Right lobe of liver (tissue), 6 donors: Measurements from ENCODE around the gene CDC42BPG. TPM values are rescaled to one million over a fixed set of nuclear protein-coding genes. Genes with fewer than 3 reads are reported as not detected.
A peak's percentile ranks its signal among the peaks of the same experiment; 100 is the strongest.

Source experiments
- ATAC-seq, 4 donors: fragments of 200-7000 bp; cut with Tn5 transposase; one replicate each; pipeline ENCODE4 v1.9.1; 2020; ENCODE audit warnings: mild to moderate bottlenecking in 4 of 4, moderate library complexity in 4 of 4
- DNase-seq, 3 donors: peaks; one replicate each; pipeline ENCODE4 v3.0.0-alpha.2; 2020
- H3K27ac ChIP-seq, 3 donors: fragments of 200-600 bp; one replicate each; pipeline ENCODE4 v1.8.0; 2022
- H3K27me3 ChIP-seq, 2 donors: fragments of 200-600 bp; one replicate each; pipeline ENCODE4 v1.8.0; 2022
- H3K36me3 ChIP-seq, 4 donors: fragments of 200-600 bp; sonication (generic) in 1 of 4; one replicate each; pipeline versions ENCODE4 v1.5.1 to v1.8.0; 2017 to 2022; ENCODE audit warnings: control low read depth in 1 of 4
- H3K4me1 ChIP-seq, 4 donors: fragments of 200-600 bp; sonication (generic) in 1 of 4; one replicate each; pipeline versions ENCODE4 v1.5.1 to v1.8.0; 2017 to 2022; ENCODE audit warnings: control low read depth in 1 of 4
- H3K4me3 ChIP-seq, 3 donors: fragments of 200-600 bp; one replicate each; pipeline ENCODE4 v1.8.0; 2022
- H3K9me3 ChIP-seq, 4 donors: fragments of 200-600 bp; sonication (generic) in 1 of 4; one replicate each; pipeline versions ENCODE4 v1.5.1 to v1.8.0; 2017 to 2022; ENCODE audit warnings: control low read depth in 1 of 4
- POLR2A ChIP-seq: fragments of 450-650 bp; IDR thresholded peaks from one replicate; pipeline ENCODE4 v1.6.1; 2017; ENCODE audit warnings: antibody characterized with exemption, mild to moderate bottlenecking
- WGBS: methylation state at CpG from one replicate; pipeline ENCODE4 v1.1.6; 2018; ENCODE audit warnings: low coverage, low lambda C conversion rate; ENCODE audit not compliant: insufficient coverage; ENCODE audit errors: missing lambda C conversion rate; 5-methylcytosine and 5-hydroxymethylcytosine counted together
- intact Hi-C, 2 donors: fragments of 100-400 bp; cut with DNase I; formaldehyde crosslinking; loops; one replicate each; pipeline versions ENCODE4 v1.11.2 to v1.14.1; 2022
- total RNA-seq, 6 experiments: library from RNA; depleted of rRNA in 2 of 6; stranded (reverse); fragments of >200 nt in 2 of 6; fragmentation: NEBNext Ultra II Directional in 3 of 6; extraction: Animal tissue kit (Norgen Biotek cat#: 25700) in 3 of 6; gene quantifications; one replicate each; pipeline versions ENCODE4 v1.1.0 to v1.2.4, GENCODE V29; 2016 to 2023
- TF ChIP-seq, protein P1 (sequence below), 4 donors: fragments of 200-600 bp in 3 of 4; fragments of 450-650 bp in 1 of 4; IDR thresholded peaks; one replicate each; pipeline versions ENCODE4 v1.5.1 to v1.8.0; 2016 to 2022; ENCODE audit warnings: antibody characterized with exemption in 4 of 4, mild to moderate bottlenecking in 2 of 4
- donor health status: DM: no; HTN: yes; CAD: no.
- donor health status: DM: no; HTN: no; CAD: no.
- donor health status: DM: no; HTN: no; CAD: no.
- donor health status: DM: no; HTN: yes; CAD: no.
- donor health status: DM: no; HTN: yes; CAD: no.

CDC42BPG gene
- total RNA-seq, 6 experiments from 2014 or later, result 0.63 to 1.1 (median 0.99) TPM

DNA sequence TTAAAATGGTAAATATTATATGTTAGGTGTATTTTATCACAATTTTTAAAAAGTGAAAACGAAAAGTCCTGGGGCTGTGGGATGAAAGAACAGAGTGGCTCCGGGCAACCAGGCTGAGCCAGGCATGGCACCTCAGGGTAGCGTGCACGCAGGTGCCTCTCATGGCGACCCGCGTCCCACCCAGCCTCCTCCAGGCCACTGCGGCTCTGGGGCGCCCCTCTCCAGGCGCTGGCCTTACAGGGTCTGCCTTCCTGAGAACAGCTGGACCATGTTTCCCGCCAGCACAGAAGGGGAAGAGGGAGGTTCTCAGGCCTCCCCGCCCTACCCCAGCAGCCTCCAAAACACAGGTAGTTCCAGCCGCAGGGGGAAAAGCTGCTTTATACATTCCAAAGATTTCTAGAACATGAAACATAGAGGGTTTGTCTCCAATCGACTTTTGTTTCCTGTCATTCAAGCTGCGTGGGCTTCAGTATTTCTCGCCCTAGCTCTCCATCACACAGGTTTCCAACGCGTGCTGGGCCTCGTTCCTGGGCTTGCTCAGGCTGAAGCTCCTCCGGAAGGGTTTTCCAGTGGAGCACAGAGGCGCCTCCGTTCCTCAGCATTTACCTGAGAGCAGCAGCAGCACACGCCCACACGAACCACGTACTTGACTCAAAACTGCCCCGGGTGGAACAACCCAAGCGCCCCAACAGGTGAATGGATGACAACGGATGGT lies 23.5 kb upstream of the CDC42BPG start:
- intact Hi-C loops, result no loop called here

GRCh38 chr11:64866173-64866491 lies 21.7 kb upstream of the CDC42BPG start:
- Histone ChIP-seq H3K4me3 (no peak overlapping the region), H3K9me3 (no peaks in the 10 kb centered on the region), H3K4me1 (peaks cover 0 to 48% (median 28%) of the 10 kb centered on the region in 4 donors), H3K27me3 (no peaks in the 10 kb centered on the region), H3K36me3 (no peaks in the 10 kb centered on the region), H3K27ac (no peak overlapping the region)
- 100% methylated on average over 2 of the region's 4 CpGs for WGBS
- DNase-seq, result no peak
- no peak for ATAC-seq
- TF ChIP-seq POLR2A, result no peak
- TF ChIP-seq, protein P1, sequence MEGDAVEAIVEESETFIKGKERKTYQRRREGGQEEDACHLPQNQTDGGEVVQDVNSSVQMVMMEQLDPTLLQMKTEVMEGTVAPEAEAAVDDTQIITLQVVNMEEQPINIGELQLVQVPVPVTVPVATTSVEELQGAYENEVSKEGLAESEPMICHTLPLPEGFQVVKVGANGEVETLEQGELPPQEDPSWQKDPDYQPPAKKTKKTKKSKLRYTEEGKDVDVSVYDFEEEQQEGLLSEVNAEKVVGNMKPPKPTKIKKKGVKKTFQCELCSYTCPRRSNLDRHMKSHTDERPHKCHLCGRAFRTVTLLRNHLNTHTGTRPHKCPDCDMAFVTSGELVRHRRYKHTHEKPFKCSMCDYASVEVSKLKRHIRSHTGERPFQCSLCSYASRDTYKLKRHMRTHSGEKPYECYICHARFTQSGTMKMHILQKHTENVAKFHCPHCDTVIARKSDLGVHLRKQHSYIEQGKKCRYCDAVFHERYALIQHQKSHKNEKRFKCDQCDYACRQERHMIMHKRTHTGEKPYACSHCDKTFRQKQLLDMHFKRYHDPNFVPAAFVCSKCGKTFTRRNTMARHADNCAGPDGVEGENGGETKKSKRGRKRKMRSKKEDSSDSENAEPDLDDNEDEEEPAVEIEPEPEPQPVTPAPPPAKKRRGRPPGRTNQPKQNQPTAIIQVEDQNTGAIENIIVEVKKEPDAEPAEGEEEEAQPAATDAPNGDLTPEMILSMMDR (IDR thresholded peaks at IDR 0.05), result no peak
- intact Hi-C loops, result no loop called here

More for the DNA sequence above, 23.5 kb upstream of the CDC42BPG start:
- Histone ChIP-seq H3K9me3 (no peaks in the 10 kb centered on the region), H3K27ac (no peak overlapping the region), H3K4me1 (peaks cover 0 to 64% (median 41%) of the 10 kb centered on the region in 4 donors), H3K4me3 (no peak overlapping the region), H3K36me3 (no peaks in the 10 kb centered on the region), H3K27me3 (no peaks in the 10 kb centered on the region)
- 78% methylated on average over 11 of the region's 28 CpGs for WGBS
- DNase-seq, result no peak
- ATAC-seq, result no peak
- no peak for TF ChIP-seq POLR2A
- TF ChIP-seq, protein P1 (IDR thresholded peaks at IDR 0.05), result no peak

DNA sequence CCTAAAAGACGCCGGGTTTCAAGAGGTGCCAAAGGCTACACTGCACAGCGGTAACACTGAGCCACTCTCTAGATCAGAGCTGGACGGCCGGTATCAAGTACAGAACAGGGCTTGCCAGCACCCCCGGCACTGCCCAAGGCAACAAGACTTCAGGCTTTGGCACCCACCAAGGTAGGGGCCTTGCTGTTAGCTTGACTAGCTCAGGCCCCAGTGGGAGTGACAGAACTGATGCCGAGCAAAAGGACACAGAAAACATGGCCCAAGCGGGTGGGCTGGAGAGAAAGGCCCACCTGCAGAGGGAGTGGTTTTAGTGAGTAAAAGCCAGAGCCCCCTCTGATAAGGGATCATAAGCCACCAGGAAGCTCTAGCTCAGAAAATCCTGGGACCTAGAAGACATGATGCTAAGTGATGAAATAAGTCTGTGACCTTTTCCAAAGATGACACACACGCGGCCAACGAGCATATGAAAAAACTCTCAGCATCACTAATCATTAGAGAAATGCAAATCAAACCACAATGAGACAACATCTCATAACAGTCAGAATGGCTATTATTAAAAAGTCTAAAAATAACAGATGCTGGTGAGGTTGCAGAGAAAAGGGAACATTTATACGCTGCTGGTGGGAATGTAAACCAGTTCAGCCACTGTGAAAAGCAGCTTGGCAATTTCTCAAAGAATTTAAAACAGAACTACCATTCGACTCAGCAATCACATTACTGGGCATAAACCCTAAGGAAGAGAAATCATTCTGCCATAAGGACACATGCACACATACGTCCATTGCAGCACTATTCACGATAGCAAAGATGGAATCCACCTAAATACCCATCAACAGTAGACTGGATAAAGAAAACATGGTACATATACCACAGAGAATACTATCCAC lies 21.1 kb upstream of the CDC42BPG start:
- WGBS, result 48% methylated on average over 9 of the region's 15 CpGs
- H3K27me3 ChIP-seq, result no peaks in the 10 kb centered on the region
- DNase-seq (no peak), ATAC-seq (peak in 2 of 4 donors; percentile 1 to 4)
- intact Hi-C loops, result no loop called here
- H3K36me3 ChIP-seq, result no peaks in the 10 kb centered on the region
- no peak overlapping the region for H3K4me3 ChIP-seq
- TF ChIP-seq, protein P1 (IDR thresholded peaks at IDR 0.05), result no peak
- no peak for TF ChIP-seq POLR2A
- peak overlapping the region; percentile 49 to 60 (median 52) for H3K27ac ChIP-seq
- no peaks in the 10 kb centered on the region for H3K9me3 ChIP-seq
- peaks cover 0 to 42% (median 25%) of the 10 kb centered on the region in 4 donors for H3K4me1 ChIP-seq

- Histone ChIP-seq H3K4me3 (no peak overlapping the region), H3K27ac (peak overlapping the region; percentile 49 to 60 (median 52)), H3K27me3 (no peaks in the 10 kb centered on the region), H3K4me1 (peaks cover 0 to 33% (median 20%) of the 10 kb centered on the region in 4 donors), H3K36me3 (no peaks in the 10 kb centered on the region), H3K9me3 (no peaks in the 10 kb centered on the region)
- ATAC-seq (peak; percentile 4 to 45 (median 28)), DNase-seq (peak in 1 of 3 donors; percentile 55)
- 55% methylated on average over 13 of the region's 18 CpGs for whole genome bisulfite sequencing
- TF ChIP-seq, protein P1 (IDR thresholded peaks at IDR 0.05), result no peak
- TF ChIP-seq POLR2A, result no peak
- intact Hi-C loops, result no loop called here
These were observed 20.2 kb upstream of the CDC42BPG start for GRCh38 chr11:64864473-64865285.
